ENCODE data around the gene CCDC43.
"Not testable (repeated sequence)": the region's sequence is repeated elsewhere in the genome, so short reads cannot be mapped to it uniquely, and the experiment has no call there.

CCDC43 gene

GRCh38 chr17:44666006-44666405 lies 23.6 kb downstream of the CCDC43 start:
- no peak for DNase-seq

- DNase-seq: no peak
Observed at GRCh38 chr17:44664867-44665266, 24.7 kb downstream of the CCDC43 start.

GRCh38 chr17:44663095-44663494 lies 26.5 kb downstream of the CCDC43 start:
- no peak for DNase-seq

GRCh38 chr17:44661835-44662234 lies 27.7 kb downstream of the CCDC43 start:
- no peak for DNase-seq

- peak; percentile 55 to 70 for DNase-seq
Observed at GRCh38 chr17:44655983-44656710, 33.4 kb downstream of the CCDC43 start, which contains the start of gene MEIOC. TSS of gene MEIOC (plus strand) at chr17:44656468. CDS start at chr17:44656614, 146 bp downstream.

GRCh38 chr17:44653954-44654353 lies 35.6 kb downstream of the CCDC43 start:
- DNase-seq: no peak

- no peak for DNase-seq
Observed at GRCh38 chr17:44653384-44653783, 36.2 kb downstream of the CCDC43 start.

GRCh38 chr17:44652727-44653126 lies 36.8 kb downstream of the CCDC43 start:
- no peak for DNase-seq

- DNase-seq: no peak
Observed at GRCh38 chr17:44651228-44651627, 38.3 kb downstream of the CCDC43 start.

GRCh38 chr17:44648963-44649362 lies 40.6 kb downstream of the CCDC43 start:
- DNase-seq: no peak

GRCh38 chr17:44647736-44648135 lies 41.8 kb downstream of the CCDC43 start:
- DNase-seq: no peak

- no peak for DNase-seq
Observed at GRCh38 chr17:44646280-44646679, 43.3 kb downstream of the CCDC43 start.

- DNase-seq: no peak
Observed at GRCh38 chr17:44645341-44645740, 44.2 kb downstream of the CCDC43 start.

GRCh38 chr17:44642834-44643233 lies 46.7 kb downstream of the CCDC43 start:
- DNase-seq: no peak

GRCh38 chr17:44637066-44637465 lies 52.5 kb downstream of the CCDC43 start:
- DNase-seq: no peak

GRCh38 chr17:44636562-44636961 lies 53.0 kb downstream of the CCDC43 start:
- DNase-seq: no peak

GRCh38 chr17:44634401-44634800 lies 55.2 kb downstream of the CCDC43 start:
- DNase-seq: not testable (repeated sequence)

- no peak for DNase-seq
Observed at GRCh38 chr17:44633998-44634397, 55.6 kb downstream of the CCDC43 start.

- no peak for DNase-seq
Observed at GRCh38 chr17:44630703-44631102, 58.9 kb downstream of the CCDC43 start.

- no peak for DNase-seq
Observed at GRCh38 chr17:44629314-44629713, 60.3 kb downstream of the CCDC43 start.

- no peak for DNase-seq
Observed at GRCh38 chr17:44628243-44629188, 61.1 kb downstream of the CCDC43 start.

- no peak for DNase-seq
Observed at GRCh38 chr17:44627513-44628242, 61.9 kb downstream of the CCDC43 start.

Measured in activated T-cell treated with anti-CD3 and anti-CD28 coated beads, Interleukin-2, amount 50 U/mL, for 48 hours (primary cell).